Vagina (tissue), 2 donors: ENCODE measurements around the gene DDC. TPM values are rescaled to one million over a fixed set of nuclear protein-coding genes. Genes with fewer than 3 reads are reported as not detected.
A peak's percentile ranks its signal among the peaks of the same experiment; 100 is the strongest.

Source experiments
- DNase-seq, 2 donors: peaks; one replicate each; pipeline ENCODE4 v3.0.0-alpha.2; 2017; ENCODE audit errors: extremely low spot score in 2 of 2
- H3K27ac ChIP-seq: fragments of 200-600 bp; sonication (generic); one replicate; pipeline ENCODE4 v1.5.1; 2019
- H3K27me3 ChIP-seq: fragments of 200-600 bp; sonication (generic); one replicate; pipeline ENCODE4 v1.5.1; 2019
- H3K36me3 ChIP-seq, 2 donors: fragments of 200-600 bp; sonication (generic); one replicate each; pipeline ENCODE4 v1.5.1; 2017 to 2019
- H3K4me1 ChIP-seq: fragments of 200-600 bp; sonication (generic); one replicate; pipeline ENCODE4 v1.5.1; 2019
- H3K4me3 ChIP-seq, 2 donors: fragments of 200-600 bp; sonication (generic); 1 replicate in 1 of 2; 2 replicates in 1 of 2; pipeline ENCODE4 v1.5.1; 2016 to 2019
- H3K9me3 ChIP-seq: fragments of 200-600 bp; sonication (generic); one replicate; pipeline ENCODE4 v1.5.1; 2019
- POLR2A ChIP-seq, 2 donors: fragments of 450-650 bp; IDR thresholded peaks; one replicate each; pipeline ENCODE4 v1.6.1; 2017; ENCODE audit warnings: antibody characterized with exemption in 2 of 2, mild to moderate bottlenecking in 2 of 2, moderate library complexity in 2 of 2
- POLR2AphosphoS5 ChIP-seq, 2 donors: sonication (generic); formaldehyde crosslinking; IDR thresholded peaks; one replicate each; pipeline ENCODE4 v1.9.0; 2017; ENCODE audit warnings: antibody characterized with exemption in 2 of 2, mild to moderate bottlenecking in 2 of 2, low read depth in 1 of 2; ENCODE audit not compliant: insufficient read depth in 1 of 2
- intact Hi-C: fragments of 100-400 bp; cut with DNase I; formaldehyde crosslinking; loops from one replicate; pipeline ENCODE4 v1.15.1; 2023
- total RNA-seq: library from RNA; depleted of rRNA; stranded (reverse); fragments of >200 nt; gene quantifications from one replicate; pipeline ENCODE4 v1.2.3, GENCODE V29; 2016
- TF ChIP-seq, protein P1 (sequence below), 3 experiments: fragments of 450-650 bp in 2 of 3; fragments of 200-600 bp in 1 of 3; sonication (generic) in 1 of 3; IDR thresholded peaks; one replicate each; pipeline ENCODE4 v1.5.1; 2017 to 2019; ENCODE audit warnings: antibody characterized with exemption in 3 of 3, mild to moderate bottlenecking in 2 of 3, moderate library complexity in 2 of 3

The DDC gene
- total RNA-seq, 1 donor from 2014 or later, result 1.7 TPM

DNA sequence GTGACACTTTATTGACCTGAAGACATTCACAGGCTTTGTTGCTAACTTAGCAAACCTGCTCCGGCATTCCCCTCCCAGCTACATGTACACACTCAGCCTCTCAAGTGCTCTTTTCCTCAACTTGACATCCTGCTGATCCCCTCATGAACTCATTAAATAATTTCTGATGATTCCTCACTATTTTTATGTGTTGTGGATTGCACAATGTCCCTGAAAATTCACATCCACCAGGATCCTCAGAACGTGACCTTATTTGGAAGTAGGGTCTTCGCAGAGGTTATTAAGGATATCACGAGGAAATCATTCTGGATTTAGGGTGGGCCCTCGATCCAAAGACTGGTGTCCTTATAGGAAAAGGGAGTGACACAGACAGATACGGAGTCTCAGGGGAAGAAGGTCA is 142.3 kb downstream of the DDC start:
- H3K27ac ChIP-seq, result no peak overlapping the region
- H3K9me3 ChIP-seq, result no peaks in the 10 kb centered on the region
- no peak overlapping the region for H3K4me3 ChIP-seq
- TF ChIP-seq POLR2A (IDR thresholded peaks at IDR 0.05) (no peak), POLR2AphosphoS5 (IDR thresholded peaks at IDR 0.05; ENCODE audit: insufficient read depth in 1 of 2, low read depth in 1 of 2) (no peak)
- TF ChIP-seq, protein P1, sequence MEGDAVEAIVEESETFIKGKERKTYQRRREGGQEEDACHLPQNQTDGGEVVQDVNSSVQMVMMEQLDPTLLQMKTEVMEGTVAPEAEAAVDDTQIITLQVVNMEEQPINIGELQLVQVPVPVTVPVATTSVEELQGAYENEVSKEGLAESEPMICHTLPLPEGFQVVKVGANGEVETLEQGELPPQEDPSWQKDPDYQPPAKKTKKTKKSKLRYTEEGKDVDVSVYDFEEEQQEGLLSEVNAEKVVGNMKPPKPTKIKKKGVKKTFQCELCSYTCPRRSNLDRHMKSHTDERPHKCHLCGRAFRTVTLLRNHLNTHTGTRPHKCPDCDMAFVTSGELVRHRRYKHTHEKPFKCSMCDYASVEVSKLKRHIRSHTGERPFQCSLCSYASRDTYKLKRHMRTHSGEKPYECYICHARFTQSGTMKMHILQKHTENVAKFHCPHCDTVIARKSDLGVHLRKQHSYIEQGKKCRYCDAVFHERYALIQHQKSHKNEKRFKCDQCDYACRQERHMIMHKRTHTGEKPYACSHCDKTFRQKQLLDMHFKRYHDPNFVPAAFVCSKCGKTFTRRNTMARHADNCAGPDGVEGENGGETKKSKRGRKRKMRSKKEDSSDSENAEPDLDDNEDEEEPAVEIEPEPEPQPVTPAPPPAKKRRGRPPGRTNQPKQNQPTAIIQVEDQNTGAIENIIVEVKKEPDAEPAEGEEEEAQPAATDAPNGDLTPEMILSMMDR (IDR thresholded peaks at IDR 0.05), result no peak
- H3K27me3 ChIP-seq, result no peaks in the 10 kb centered on the region
- intact Hi-C loops, result no loop called here
- H3K4me1 ChIP-seq, result no peaks in the 10 kb centered on the region
- no peak for DNase-seq
- no peaks in the 10 kb centered on the region for H3K36me3 ChIP-seq

DNA sequence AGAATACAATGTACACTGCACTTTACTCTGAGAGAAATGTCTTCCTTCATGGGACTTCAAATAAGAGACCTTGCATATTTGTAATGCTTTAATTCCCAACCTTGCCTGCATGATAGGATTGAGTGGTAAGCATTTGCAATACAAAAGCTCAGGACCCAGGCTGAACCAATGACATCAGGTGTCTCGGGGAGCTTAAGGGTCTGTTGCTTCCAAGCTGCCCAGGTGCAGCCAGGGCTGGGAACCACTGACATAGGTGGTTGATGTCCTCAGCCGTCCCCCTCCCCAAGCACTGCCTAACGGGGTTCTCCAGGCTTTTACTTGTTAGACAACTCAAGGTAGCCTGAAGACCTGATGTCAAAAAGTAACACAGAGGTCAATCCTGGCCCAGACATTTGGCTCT is 144.2 kb downstream of the DDC start:
- no peak overlapping the region for H3K4me3 ChIP-seq
- DNase-seq, result no peak
- intact Hi-C loops, result no loop called here

DNA sequence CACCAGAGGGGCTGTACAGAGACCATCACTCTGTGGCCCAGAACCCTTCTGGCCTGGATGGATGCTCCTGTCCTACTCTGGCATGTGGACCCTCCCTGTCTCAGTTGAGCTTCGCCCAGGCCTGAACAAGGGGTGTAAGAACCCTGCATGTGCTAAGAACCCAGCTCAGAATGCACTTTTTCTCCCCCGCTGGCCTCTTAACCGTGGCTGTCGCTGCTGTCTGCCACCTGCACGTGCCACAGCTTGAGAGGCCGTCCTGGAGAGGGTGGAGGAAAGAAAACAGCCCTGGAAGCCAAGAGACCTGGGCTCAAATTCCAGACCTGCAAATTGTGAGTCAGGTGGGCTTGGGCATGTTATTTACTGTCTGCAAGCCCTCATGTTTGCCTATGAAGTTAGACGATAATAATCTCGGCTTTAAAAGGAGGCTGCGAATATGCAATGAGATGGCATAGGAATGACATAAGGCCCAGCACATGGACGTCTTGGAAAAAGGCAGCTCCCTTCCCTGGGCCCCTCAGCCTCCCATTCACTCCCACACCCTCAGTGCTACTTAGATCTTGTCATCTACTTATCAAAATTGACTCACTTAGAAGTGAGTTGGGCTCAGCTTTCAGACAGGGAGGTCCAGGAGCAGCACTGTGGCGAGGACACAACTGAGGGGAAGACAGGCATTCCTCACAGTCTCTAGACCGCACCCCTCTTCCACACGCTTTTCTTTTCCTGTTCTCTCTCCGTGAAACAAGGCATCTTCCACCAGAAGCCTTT is 146.5 kb downstream of the DDC start:
- intact Hi-C loops, result no loop called here
- no peaks in the 10 kb centered on the region for H3K36me3 ChIP-seq
- no peak for DNase-seq
- H3K4me3 ChIP-seq, result no peak overlapping the region
- no peaks in the 10 kb centered on the region for H3K9me3 ChIP-seq
- H3K27me3 ChIP-seq, result no peaks in the 10 kb centered on the region
- H3K4me1 ChIP-seq, result no peaks in the 10 kb centered on the region
- no peak overlapping the region for H3K27ac ChIP-seq
- TF ChIP-seq, protein P1 (IDR thresholded peaks at IDR 0.05), result no peak
- TF ChIP-seq POLR2A (IDR thresholded peaks at IDR 0.05), result no peak
- no peak for TF ChIP-seq POLR2AphosphoS5 (IDR thresholded peaks at IDR 0.05; ENCODE audit: insufficient read depth in 1 of 2, low read depth in 1 of 2)

More for the DNA sequence above, 144.2 kb downstream of the DDC start:
- no peaks in the 10 kb centered on the region for H3K36me3 ChIP-seq
- H3K9me3 ChIP-seq, result no peaks in the 10 kb centered on the region
- no peaks in the 10 kb centered on the region for H3K27me3 ChIP-seq
- no peak overlapping the region for H3K27ac ChIP-seq
- TF ChIP-seq, protein P1 (IDR thresholded peaks at IDR 0.05), result no peak
- TF ChIP-seq POLR2A (IDR thresholded peaks at IDR 0.05) (no peak), POLR2AphosphoS5 (IDR thresholded peaks at IDR 0.05; ENCODE audit: insufficient read depth in 1 of 2, low read depth in 1 of 2) (no peak)
- H3K4me1 ChIP-seq, result no peaks in the 10 kb centered on the region

DNA sequence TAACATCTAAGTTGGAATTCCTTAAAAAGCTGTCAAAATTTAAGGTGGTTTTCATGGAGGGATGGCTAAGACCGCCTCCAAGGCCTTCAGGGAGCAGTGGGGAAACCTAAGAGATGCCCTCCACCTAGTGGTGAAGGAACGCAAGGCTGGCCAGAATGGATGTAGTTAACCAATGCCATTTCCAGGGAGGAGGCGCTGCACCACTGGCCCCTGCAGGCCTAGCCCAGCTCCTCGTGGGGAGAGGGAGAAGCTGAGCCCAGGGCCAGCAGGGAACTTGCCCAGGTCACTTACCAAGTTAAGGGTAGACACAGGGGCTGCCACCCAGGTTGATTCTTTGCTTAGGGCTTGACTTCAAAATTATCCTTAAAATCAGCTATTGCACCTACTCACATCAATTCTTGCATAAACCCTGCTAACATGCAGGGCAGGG is 147.1 kb downstream of the DDC start:
- Histone ChIP-seq H3K27ac (no peak overlapping the region), H3K36me3 (no peaks in the 10 kb centered on the region), H3K27me3 (no peaks in the 10 kb centered on the region), H3K4me3 (no peak overlapping the region), H3K9me3 (no peaks in the 10 kb centered on the region), H3K4me1 (no peaks in the 10 kb centered on the region)
- no peak for DNase-seq
- no peak for TF ChIP-seq POLR2A (IDR thresholded peaks at IDR 0.05)
- TF ChIP-seq, protein P1 (IDR thresholded peaks at IDR 0.05), result peak; percentile 44 to 60 (median 53)
- no peak for TF ChIP-seq POLR2AphosphoS5 (IDR thresholded peaks at IDR 0.05; ENCODE audit: insufficient read depth in 1 of 2, low read depth in 1 of 2)
- intact Hi-C loops, result no loop called here

DNA sequence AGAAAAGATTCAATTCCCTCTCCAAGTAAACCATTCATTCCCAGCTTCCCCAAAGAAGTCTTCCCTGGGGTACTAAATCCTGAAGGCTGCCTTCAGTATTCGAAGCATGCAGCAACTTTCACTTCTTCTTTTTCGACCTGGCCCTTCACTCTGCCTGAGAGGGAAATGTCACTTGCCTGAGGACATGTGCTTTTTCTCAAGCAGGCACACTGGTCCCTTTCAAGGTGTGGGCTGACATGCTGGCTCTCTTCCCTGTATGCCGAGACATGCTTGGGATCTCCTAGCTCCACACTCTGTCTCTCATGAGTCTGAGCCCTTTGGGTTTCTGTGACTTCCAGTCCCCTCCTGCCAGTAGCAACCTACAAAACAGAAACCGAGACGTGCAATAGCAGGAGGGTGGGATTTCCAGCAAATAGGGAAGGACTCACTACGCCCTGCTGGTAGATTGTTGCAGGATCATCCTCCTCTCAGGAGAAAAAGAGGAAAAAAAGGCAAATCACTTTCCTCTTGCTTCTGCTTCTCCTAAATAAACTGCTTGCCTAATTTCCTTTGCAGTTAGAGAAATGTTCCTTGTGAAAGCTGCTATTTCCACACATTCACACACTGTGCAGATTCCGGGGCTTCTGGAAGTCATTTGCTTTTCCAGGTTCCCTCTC is 148.6 kb downstream of the DDC start:
- TF ChIP-seq POLR2AphosphoS5 (IDR thresholded peaks at IDR 0.05; ENCODE audit: insufficient read depth in 1 of 2, low read depth in 1 of 2) (no peak), POLR2A (IDR thresholded peaks at IDR 0.05) (no peak)
- TF ChIP-seq, protein P1 (IDR thresholded peaks at IDR 0.05), result no peak
- H3K27ac ChIP-seq, result no peak overlapping the region
- intact Hi-C loops, result no loop called here

More for the DNA sequence above, 148.6 kb downstream of the DDC start:
- Histone ChIP-seq H3K4me1 (no peaks in the 10 kb centered on the region), H3K36me3 (no peaks in the 10 kb centered on the region), H3K9me3 (no peaks in the 10 kb centered on the region), H3K27me3 (no peaks in the 10 kb centered on the region), H3K4me3 (no peak overlapping the region)
- no peak for DNase-seq
